Heart left ventricle (tissue), 13 donors: ENCODE measurements around the gene GRM1.

Source experiments
- POLR2A ChIP-seq, 2 donors: fragments of 450-650 bp; IDR thresholded peaks; one replicate each; pipeline ENCODE4 v1.6.1; 2017; ENCODE audit warnings: antibody characterized with exemption in 2 of 2, mild to moderate bottlenecking in 2 of 2, moderate library complexity in 2 of 2
- TF ChIP-seq, protein P1 (sequence below), 12 donors: fragments of 200-600 bp; sonication (generic) in 4 of 12; IDR thresholded peaks; one replicate each; pipeline versions ENCODE4 v1.5.0 to v1.8.0; 2018 to 2022; ENCODE audit warnings: antibody characterized with exemption in 12 of 12, mild to moderate bottlenecking in 5 of 12
- donor health status: ischemic (EF 13 %, LVEDD 7.1; RV severe dilation, severe dysfunction).
- donor health status: DM: no; HTN: yes; CAD: no.
- donor health status: DM: no; HTN: no; CAD: no.
- donor health status: ischemic (EF 25% LVEDD 6.9; RV normal size, moderate dysfunction).
- donor health status: ischemic (EF 25% LVEDD 5.7; RV mildly dilated, moderate dysfunction).
- donor health status: ischemic (EF 35%, LVEDD 5.7; RV mildly dilated, moderate dysfunction).
- donor health status: nonischemic (EF 11% LVEDD 7.7; RV severe dilation, severe dysfunction).
- donor health status: DM: yes; HTN: yes; CAD: no.
- donor health status: PGD.
- donor health status: ischemic (EF 29% LVEDD 5.4; RV normal size, mild dysfunction).
- donor health status: nonischemic (EF 23%, LVEDD 6.1; RV moderate dilation, normal function).

DNA sequence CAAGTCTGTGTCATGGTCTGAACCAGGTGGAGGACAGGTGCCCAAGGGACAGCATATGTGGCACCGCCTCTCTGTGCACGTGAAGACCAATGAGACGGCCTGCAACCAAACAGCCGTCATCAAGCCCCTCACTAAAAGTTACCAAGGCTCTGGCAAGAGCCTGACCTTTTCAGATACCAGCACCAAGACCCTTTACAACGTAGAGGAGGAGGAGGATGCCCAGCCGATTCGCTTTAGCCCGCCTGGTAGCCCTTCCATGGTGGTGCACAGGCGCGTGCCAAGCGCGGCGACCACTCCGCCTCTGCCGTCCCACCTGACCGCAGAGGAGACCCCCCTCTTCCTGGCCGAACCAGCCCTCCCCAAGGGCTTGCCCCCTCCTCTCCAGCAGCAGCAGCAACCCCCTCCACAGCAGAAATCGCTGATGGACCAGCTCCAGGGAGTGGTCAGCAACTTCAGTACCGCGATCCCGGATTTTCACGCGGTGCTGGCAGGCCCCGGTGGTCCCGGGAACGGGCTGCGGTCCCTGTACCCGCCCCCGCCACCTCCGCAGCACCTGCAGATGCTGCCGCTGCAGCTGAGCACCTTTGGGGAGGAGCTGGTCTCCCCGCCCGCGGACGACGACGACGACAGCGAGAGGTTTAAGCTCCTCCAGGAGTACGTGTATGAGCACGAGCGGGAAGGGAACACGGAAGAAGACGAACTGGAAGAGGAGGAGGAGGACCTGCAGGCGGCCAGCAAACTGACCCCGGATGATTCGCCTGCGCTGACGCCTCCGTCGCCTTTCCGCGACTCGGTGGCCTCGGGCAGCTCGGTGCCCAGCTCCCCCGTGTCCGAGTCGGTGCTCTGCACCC is 405.2 kb downstream of the GRM1 start:
- TF ChIP-seq, protein P1, sequence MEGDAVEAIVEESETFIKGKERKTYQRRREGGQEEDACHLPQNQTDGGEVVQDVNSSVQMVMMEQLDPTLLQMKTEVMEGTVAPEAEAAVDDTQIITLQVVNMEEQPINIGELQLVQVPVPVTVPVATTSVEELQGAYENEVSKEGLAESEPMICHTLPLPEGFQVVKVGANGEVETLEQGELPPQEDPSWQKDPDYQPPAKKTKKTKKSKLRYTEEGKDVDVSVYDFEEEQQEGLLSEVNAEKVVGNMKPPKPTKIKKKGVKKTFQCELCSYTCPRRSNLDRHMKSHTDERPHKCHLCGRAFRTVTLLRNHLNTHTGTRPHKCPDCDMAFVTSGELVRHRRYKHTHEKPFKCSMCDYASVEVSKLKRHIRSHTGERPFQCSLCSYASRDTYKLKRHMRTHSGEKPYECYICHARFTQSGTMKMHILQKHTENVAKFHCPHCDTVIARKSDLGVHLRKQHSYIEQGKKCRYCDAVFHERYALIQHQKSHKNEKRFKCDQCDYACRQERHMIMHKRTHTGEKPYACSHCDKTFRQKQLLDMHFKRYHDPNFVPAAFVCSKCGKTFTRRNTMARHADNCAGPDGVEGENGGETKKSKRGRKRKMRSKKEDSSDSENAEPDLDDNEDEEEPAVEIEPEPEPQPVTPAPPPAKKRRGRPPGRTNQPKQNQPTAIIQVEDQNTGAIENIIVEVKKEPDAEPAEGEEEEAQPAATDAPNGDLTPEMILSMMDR (IDR thresholded peaks at IDR 0.05): no peak
- no peak for TF ChIP-seq POLR2A (IDR thresholded peaks at IDR 0.05)
